ENCODE results near the gene APOBEC3H.

Gene APOBEC3H

DNA sequence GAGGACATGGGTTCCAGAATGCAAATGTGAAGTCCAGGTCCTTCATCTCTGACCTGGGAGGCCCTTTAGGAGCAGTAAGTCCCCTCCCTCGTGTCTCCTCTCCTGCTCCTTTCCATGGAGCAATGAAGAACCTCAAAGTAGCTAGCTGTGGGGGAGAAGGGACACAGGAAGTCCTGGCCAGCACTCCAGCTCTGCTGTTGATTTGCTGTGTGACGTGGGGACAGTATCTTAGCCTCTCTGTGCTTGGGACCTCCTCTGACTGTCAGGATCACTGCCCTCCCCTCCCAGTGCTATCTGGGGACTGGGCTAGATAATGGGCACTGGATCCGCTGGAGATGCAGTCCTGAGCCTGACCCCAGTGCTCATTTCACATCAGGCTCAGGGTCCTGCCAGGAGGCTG is 1.1 kb upstream of the APOBEC3H start:
- Histone ChIP-seq H3K4me1 (peaks cover 0 to 4% (median 0%) of the 10 kb centered on the region in 4 donors), H3K27ac (no peak overlapping the region), H3K27me3 (no peaks in the 10 kb centered on the region), H3K36me3 (no peaks in the 10 kb centered on the region), H3K9me3 (no peaks in the 10 kb centered on the region), H3K4me3 (no peak overlapping the region)
- intact Hi-C loops (cut with DNase I; ENCODE audit: low total_unique reads) = no loop called here
- DNase-seq = no peak
- TF ChIP-seq, protein P1, sequence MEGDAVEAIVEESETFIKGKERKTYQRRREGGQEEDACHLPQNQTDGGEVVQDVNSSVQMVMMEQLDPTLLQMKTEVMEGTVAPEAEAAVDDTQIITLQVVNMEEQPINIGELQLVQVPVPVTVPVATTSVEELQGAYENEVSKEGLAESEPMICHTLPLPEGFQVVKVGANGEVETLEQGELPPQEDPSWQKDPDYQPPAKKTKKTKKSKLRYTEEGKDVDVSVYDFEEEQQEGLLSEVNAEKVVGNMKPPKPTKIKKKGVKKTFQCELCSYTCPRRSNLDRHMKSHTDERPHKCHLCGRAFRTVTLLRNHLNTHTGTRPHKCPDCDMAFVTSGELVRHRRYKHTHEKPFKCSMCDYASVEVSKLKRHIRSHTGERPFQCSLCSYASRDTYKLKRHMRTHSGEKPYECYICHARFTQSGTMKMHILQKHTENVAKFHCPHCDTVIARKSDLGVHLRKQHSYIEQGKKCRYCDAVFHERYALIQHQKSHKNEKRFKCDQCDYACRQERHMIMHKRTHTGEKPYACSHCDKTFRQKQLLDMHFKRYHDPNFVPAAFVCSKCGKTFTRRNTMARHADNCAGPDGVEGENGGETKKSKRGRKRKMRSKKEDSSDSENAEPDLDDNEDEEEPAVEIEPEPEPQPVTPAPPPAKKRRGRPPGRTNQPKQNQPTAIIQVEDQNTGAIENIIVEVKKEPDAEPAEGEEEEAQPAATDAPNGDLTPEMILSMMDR (IDR thresholded peaks at IDR 0.05) = no peak

GRCh38 chr22:39098026-39098425 is 982 bp downstream of the APOBEC3H start:
- Histone ChIP-seq H3K36me3 (no peaks in the 10 kb centered on the region), H3K27ac (no peak overlapping the region), H3K4me1 (peaks cover 0 to 4% (median 0%) of the 10 kb centered on the region in 4 donors), H3K27me3 (peaks cover 0 to 9% of the 10 kb centered on the region in 2 donors), H3K4me3 (no peak overlapping the region), H3K9me3 (no peaks in the 10 kb centered on the region)
- TF ChIP-seq, protein P1 (IDR thresholded peaks at IDR 0.05) = no peak
- no peak for DNase-seq
- intact Hi-C loops (cut with DNase I; ENCODE audit: low total_unique reads) = no loop called here

DNA sequence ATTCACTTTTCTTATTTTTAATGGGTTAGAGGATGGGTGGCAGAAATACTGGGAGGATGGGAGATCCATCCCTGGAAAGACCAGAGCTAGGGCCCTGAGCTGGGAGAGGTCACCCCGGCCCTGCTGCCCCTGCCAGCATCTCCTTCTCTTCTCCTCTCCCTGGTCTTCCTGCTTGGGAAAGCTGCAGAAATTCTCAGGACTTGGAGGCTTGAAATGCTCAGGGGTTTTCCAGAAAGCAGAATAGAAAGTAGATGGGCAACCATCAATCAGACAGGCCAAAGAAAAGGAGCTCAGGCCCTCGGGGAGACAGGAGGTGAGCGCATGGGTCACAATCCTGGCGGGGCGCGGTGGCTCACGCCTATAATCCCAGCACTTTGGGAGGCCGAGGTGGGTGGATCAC is 1.5 kb downstream of the APOBEC3H start:
- DNase-seq = no peak
- Histone ChIP-seq H3K4me3 (no peak overlapping the region), H3K27ac (no peak overlapping the region), H3K4me1 (peaks cover 0 to 4% (median 0%) of the 10 kb centered on the region in 4 donors), H3K36me3 (no peaks in the 10 kb centered on the region), H3K27me3 (peaks cover 0 to 9% of the 10 kb centered on the region in 2 donors), H3K9me3 (no peaks in the 10 kb centered on the region)
- intact Hi-C loops (cut with DNase I; ENCODE audit: low total_unique reads) = no loop called here
- TF ChIP-seq, protein P1 (IDR thresholded peaks at IDR 0.05) = no peak

DNA sequence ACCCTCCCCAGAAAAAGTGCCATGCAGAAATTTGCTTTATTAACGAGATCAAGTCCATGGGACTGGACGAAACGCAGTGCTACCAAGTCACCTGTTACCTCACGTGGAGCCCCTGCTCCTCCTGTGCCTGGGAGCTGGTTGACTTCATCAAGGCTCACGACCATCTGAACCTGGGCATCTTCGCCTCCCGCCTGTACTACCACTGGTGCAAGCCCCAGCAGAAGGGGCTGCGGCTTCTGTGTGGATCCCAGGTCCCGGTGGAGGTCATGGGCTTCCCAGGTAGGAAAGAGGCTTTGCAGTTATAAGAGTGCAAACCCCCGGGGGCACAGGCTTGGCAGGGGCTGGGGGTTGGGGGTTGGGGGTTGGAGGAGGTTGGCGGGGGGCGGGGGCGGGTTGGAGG is 4.2 kb downstream of the APOBEC3H start:
- TF ChIP-seq, protein P1 (IDR thresholded peaks at IDR 0.05) = no peak
- no peaks in the 10 kb centered on the region for H3K9me3 ChIP-seq
- no peak overlapping the region for H3K27ac ChIP-seq
- no peak overlapping the region for H3K4me3 ChIP-seq
- intact Hi-C loops (cut with DNase I; ENCODE audit: low total_unique reads) = no loop called here
- no peaks in the 10 kb centered on the region for H3K36me3 ChIP-seq
- DNase-seq = no peak
- peaks cover 0 to 9% of the 10 kb centered on the region in 2 donors for H3K27me3 ChIP-seq
- H3K4me1 ChIP-seq = peaks cover 0 to 4% (median 0%) of the 10 kb centered on the region in 4 donors

DNA sequence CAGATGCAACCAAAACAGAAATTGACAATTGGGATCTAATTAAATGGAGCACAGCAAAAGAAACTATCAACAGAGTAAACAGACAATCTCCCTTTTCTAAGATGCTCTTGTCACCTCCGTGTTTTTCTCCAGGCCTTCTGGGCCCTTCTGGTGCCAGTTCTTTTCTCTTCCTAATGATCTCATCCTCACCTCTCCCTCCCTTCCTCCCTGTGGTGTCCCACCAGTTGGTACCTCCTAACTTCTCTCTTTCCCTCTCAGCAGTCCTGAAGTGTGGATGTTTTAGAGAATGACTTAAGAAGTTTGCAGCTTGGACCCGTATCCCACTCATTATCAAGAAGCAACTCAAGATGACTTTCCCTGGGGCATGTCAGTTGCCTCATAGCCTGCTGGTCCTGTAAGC is 6.4 kb downstream of the APOBEC3H start:
- no peak overlapping the region for H3K4me3 ChIP-seq
- intact Hi-C loops (cut with DNase I; ENCODE audit: low total_unique reads) = no loop called here
- no peak for DNase-seq
- H3K36me3 ChIP-seq = no peaks in the 10 kb centered on the region
- H3K4me1 ChIP-seq = no peaks in the 10 kb centered on the region
- TF ChIP-seq, protein P1 (IDR thresholded peaks at IDR 0.05) = no peak
- H3K27me3 ChIP-seq = peaks cover 0 to 9% of the 10 kb centered on the region in 2 donors
- H3K9me3 ChIP-seq = no peaks in the 10 kb centered on the region
- no peak overlapping the region for H3K27ac ChIP-seq

DNA sequence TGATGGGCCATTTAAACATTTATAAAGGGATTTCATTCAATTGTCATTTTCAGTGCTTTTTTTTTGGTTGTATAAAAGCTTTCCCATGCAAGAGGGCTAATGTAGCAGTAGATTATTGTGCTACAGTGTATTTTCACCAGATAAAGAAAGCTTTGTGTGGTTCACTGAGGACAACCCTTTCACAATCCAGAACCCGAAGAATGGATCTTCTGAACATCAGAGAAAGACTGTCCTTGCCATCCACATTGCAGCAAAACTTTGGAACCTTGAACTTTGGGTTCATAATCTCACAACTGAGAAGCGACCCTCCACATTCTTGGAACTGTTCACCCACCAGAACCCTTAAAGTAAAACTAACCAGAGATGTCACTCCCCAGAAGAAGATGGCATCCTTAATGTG is 9.3 kb downstream of the APOBEC3H start:
- Histone ChIP-seq H3K9me3 (no peaks in the 10 kb centered on the region), H3K27ac (no peak overlapping the region), H3K4me3 (no peak overlapping the region), H3K27me3 (peaks cover 0 to 6% of the 10 kb centered on the region in 2 donors), H3K36me3 (no peaks in the 10 kb centered on the region), H3K4me1 (no peaks in the 10 kb centered on the region)
- intact Hi-C loops (cut with DNase I; ENCODE audit: low total_unique reads) = no loop called here
- TF ChIP-seq, protein P1 (IDR thresholded peaks at IDR 0.05) = no peak
- no peak for DNase-seq

Measured in tibial artery (tissue), 4 donors.